Stimulated activated CD8-positive, alpha-beta memory T cell treated with anti-CD3 and anti-CD28 coated beads, Interleukin-12 subunit alpha, Interleukin-12 subunit beta, amount 100 ng/mL, for 24 hours (primary cell): Measurements from ENCODE around the gene PIGT.

ENCODE experiments used
- DNase-seq: peaks from one replicate; pipeline ENCODE4 v3.0.0-alpha.2; 2020; ENCODE audit errors: extremely low read depth

PIGT gene

DNA sequence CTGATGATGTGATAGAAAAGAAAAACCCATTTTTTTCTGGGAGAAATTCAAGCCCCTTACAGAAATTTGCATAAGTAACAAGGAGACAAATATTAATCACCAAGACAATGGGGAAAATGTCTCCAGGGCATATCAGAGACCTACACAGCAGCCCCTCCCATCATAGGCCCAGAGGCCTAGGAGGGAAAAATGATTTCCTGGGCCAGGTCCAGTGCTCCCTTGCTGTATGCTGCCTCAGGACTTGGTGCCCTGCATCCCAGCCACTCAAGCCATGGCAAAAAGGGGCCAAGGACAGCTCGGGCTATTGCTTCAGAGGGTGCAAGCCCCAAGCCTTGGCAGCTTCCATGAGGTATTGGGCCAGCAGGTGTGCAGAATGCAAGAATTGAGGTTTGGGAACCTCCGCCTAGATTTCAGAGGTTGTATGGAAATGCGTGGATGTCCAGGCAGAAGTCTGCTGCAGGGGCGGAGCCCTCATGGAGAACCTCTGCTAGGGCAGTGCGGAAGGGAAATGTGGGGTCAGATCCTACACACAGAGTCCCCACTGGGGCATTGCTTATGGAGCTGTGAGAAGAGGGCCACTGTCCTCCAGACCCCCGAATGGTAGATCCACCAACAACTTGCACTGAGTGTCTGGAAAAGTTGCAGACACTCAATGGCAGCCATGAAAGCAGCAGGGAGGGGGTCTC, 15.5 kb upstream of the PIGT start:
- no peak for DNase-seq

- no peak for DNase-seq
These were observed 13.0 kb upstream of the PIGT start for GRCh38 chr20:45402946-45403345.

DNA sequence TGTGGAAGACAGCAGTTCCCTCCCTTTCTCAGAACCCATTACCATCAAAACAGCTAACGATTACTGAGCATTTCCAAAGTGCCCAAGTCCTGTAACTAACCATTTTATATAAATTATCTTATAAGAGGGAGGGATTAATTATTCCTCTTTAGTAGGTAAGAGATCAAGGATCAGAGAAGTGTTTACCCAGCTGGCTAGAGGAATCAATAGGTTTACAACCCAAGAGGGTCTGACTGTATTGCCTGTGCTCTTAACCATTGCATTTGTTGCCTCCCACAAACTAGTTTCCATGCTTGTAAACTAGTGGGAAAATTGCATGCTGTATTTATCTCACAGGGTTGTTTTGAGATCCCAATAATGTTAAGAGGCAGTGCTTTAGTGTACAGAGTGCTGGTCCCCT, 11.5 kb upstream of the PIGT start:
- DNase-seq = no peak

DNA sequence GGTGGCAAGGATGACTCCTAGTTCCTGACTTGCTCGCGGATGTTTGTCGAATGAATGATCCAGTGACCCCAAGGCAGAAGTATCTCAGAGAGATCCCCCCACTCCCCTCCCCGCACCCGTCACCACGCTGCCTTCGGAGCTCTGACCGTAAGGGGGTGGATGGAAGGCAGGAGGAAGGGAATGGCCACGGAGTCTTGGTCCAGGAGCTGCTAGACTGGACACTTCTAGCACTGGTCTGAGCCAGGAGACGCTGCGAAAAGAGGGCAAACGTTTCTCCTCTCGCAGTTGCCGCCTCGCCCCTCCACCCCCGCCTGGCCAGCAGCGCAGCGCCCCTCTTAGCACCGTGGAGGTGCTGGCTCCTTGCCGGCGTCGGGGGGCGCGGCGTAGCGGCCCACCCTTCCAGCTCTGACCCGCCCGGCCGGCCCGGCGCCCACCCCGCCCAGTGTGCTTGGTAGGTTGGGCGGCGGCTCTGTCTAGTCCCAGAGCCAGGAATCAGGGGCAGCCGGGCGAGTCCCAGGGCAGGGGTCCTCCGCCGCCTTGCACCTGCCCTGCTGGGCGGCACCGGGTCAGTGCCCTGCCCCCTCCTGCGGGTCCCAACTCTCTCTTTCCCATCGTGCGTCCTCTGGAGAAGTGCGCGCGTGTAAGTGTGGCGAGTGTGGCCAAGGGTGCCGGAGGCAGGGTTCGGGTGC, 10.2 kb upstream of the PIGT start:
- DNase-seq = no peak

GRCh38 chr20:45406260-45407066, 9.5 kb upstream of the PIGT start:
- no peak for DNase-seq

DNA sequence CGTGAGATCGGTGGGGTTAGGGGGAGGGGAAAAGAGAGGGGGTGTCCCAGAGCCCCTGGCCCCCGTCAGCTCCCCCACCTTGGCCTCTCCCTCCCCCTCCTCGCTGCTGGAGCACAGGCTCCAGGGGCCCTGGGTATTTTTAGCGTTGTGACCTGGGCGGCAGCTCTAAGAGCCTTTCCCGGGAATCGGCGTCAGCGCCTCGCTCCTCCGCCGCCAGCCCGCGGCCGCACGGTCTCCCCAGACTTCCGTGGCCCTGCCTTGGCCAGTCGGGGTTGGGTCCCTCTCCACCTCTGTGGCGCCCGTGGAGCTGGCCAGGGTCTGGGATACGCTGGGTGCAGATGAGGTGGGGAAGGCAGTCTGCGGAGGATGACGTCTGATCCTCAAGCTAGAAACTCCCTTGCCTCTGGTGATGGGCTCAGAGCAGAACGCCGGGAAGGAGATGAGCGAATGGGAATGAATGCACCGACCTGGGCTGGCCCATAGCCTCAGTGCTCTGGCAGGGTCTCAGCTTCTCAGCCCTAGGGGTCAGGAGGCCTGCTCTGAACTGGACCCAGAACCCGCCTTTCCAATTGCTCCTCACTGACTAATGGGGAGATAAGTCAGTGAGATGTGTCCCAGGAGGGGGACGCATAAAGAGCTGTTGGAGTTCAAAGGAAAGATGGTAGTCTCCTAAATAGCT, 8.7 kb upstream of the PIGT start:
- DNase-seq = no peak

DNA sequence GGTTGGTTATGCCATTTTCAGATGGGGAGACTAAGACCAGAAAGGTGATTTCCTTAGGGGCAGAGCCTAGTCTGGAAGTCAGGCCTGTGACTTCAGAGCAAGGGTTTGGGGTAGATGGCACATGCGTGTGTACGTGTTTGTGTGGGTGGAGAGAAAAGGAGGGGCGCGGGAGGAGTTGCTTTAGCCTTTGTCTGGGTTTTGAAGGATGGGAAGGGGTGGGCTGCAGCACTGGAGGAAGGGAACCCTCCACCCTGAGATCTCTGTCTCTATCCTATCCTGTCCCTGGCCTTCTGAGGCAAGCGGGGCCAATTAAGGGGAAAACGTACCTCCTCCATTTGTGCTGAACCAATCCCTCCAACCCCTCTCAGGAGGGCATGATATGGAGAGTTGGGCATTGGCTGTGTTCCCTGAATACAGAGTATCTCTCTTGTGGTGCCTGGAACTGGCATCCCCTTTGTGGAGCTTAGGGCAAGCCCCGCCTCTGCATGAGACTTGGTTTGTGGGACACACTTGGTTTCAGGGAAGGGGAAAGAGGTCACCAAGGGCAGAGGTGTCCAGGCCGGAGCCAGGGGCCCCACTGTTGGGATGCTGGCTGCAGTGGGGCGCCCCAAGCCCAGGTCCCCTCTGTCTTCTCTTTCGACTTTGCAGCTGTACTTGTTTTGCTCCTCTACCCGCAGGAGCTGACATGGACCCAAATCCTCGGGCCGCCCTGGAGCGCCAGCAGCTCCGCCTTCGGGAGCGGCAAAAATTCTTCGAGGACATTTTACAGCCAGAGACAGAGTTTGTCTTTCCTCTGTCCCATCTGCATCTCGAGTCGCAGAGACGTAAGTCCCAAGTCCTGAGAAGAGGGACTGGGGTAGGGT, 7.9 kb upstream of the PIGT start, which contains the start of gene DBNDD2:
DBNDD2 (plus strand) TSS at position 507 of the 863 bp plus-strand sequence; CDS start at position 686, 179 bp downstream.
- DNase-seq = no peak

- DNase-seq = no peak
These were observed 7.2 kb upstream of the PIGT start for GRCh38 chr20:45408646-45409213.

DNA sequence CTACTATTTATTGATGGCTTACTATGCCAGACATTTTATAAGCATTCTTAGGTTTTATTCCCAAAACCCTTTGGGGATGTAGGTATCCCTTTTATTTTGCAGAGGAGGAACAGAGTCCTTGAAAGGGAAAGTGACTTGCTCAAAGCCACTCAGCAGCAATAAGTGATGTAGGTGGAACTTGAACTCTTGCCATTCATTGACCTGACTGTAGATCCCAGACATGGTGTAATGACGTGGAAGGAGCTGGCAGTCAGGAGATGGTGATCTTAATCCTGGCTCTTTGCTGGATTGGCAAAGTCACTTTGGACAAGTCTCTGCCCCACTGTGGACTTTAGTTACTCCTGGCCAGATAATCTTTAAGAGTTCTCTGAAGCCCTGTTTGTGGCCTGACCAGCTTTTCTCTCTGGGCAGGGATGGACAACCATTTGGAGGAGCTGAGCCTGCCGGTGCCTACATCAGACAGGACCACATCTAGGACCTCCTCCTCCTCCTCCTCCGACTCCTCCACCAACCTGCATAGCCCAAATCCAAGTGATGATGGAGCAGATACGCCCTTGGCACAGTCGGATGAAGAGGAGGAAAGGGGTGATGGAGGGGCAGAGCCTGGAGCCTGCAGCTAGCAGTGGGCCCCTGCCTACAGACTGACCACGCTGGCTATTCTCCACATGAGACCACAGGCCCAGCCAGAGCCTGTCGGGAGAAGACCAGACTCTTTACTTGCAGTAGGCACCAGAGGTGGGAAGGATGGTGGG, 6.2 kb upstream of the PIGT start:
- DNase-seq = no peak

GRCh38 chr20:45410887-45411286, 5.1 kb upstream of the PIGT start:
- no peak for DNase-seq

DNA sequence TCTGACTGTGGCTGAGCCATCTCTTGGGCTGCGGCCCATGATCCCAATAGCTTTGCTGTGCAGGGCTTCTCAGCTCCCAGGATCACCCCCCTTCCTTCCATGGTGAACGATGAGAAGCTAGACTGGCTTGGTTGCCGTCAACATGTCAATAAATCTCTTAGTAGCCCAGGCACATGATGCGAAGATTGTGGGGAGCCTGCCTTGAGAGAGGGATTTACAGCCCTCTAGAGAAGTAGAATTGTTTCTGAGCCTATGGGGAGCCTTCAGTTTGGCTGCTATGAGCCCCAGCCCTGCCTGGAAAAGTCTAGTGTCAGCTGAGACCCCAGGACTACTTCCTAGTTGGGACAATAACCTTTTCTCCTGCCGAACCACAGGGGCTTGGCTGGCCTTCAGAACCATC, 3.3 kb upstream of the PIGT start:
- DNase-seq = no peak

DNA sequence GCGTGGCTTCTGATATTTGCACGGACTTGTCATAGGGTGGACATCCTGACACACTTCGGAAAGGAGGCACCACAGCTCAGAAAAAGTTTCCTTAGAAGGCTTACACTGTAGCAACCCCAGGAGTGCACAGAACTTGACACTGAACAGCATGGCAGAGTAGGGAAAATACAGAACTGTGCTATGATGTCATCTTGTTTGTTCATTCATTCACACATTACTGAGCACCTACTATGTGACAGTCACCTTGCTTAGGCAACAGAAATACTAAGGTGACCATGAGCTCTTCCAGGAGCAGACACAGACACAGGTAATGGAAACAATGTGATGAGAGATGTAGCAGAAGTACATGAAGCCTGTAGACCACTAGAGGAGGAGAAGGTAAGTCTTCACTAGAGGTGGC, 2.5 kb upstream of the PIGT start:
- no peak for DNase-seq

DNA sequence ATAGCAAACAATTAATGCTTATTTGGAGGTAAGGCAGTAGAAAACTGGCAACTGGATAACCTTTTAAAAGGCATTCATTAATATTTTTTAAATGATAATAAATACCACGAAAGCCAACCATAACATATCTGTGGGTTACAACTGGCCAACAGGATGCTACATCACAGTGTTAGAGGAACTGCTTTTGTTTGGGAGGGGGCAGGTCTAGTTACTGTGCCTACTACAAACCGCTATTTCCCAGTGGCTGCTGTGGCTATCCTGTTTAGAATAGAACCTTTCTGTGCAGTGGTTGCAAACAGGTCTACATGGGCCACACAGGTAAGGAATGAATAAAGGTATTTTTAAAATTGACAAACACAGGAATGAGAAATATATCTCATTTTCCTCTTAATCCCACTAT, 976 bp downstream of the PIGT start:
- no peak for DNase-seq

DNA sequence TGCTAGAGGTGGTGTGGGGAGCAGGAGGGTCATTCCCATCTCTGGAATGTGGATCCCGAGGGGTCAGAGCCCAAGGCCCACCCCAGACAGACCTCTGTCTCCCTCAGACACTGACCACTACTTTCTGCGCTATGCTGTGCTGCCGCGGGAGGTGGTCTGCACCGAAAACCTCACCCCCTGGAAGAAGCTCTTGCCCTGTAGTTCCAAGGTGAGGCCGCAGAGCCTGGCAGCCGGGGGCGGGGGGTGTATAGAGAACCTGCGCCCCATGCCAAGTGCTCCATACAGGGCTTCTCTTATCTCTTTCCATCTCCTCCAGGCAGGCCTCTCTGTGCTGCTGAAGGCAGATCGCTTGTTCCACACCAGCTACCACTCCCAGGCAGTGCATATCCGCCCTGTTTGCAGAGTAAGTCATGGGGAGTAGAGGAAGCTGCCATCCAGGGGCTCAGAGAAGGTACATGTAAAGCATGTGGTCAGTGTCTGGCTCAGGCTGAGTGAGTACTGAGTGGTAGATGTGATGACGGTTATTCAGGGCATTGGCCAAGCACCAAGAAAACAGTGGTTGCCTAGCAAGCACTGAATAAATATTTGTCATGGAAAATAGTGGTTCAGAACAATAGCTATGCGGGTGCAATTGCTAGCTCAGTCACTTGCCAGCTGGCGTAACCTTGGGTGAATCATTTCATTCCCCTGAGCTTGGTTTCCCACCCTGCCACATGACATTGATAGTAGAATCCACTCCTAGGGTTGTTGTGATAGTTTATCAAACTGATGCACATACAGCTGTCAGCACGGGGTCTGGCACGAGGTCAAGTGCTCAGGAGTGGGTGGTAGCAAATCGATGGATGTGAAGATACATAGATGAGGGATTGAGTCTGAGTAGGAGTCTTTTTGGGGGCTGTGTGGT, 3.5 kb downstream of the PIGT start:
- no peak for DNase-seq

DNA sequence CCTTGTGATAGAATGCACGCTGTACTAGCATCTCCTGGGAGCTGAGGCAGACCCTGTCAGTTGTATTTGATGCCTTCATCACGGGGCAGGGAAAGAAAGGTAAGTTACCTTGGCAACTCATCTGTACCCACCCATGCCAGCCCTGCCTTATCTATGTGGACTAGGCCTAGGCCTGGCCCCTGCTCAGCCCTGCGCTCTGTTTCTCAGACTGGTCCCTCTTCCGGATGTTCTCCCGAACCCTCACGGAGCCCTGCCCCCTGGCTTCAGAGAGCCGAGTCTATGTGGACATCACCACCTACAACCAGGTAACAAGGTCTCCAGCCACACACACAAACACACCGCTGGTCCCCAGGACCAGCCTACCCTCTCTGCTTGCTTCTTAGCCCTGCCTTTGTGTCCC, 4.2 kb downstream of the PIGT start:
- no peak for DNase-seq

DNA sequence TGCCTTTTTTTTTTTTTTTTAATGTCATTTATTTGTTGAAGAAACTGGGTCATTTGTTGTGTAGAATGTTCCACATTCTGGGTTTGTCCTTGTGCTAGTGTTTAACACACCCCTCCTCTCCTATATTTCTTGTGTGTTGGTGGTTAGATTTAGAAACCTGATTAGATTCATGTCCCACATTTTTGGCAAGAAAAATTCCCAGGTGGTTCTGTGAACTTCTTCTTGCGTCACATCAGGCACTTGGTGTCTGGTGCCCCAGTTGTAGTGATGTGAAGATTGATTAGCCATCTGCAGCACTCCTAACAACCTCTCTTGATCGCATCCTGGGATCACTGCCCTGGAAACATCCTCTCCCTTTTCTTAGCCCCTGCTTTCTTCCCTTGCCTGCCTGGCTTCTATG, 7.8 kb downstream of the PIGT start:
- no peak for DNase-seq

DNA sequence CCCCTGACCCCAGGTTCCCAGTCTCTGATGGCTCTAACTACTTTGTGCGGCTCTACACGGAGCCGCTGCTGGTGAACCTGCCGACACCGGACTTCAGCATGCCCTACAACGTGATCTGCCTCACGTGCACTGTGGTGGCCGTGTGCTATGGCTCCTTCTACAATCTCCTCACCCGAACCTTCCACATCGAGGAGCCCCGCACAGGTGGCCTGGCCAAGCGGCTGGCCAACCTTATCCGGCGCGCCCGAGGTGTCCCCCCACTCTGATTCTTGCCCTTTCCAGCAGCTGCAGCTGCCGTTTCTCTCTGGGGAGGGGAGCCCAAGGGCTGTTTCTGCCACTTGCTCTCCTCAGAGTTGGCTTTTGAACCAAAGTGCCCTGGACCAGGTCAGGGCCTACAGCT, 9.6 kb downstream of the PIGT start:
- DNase-seq = no peak

GRCh38 chr20:45426320-45427016, 10.5 kb downstream of the PIGT start:
- no peak for DNase-seq
